ENCODE measurements around the gene IQCF6. TPM values are rescaled to one million over a fixed set of nuclear protein-coding genes. Genes with fewer than 3 reads are reported as not detected.
"Not testable (repeated sequence)": the region's sequence is repeated elsewhere in the genome, so short reads cannot be mapped to it uniquely, and the experiment has no call there.

Gene IQCF6
- total RNA-seq, 1 donor from 2014 or later: not detected

DNA sequence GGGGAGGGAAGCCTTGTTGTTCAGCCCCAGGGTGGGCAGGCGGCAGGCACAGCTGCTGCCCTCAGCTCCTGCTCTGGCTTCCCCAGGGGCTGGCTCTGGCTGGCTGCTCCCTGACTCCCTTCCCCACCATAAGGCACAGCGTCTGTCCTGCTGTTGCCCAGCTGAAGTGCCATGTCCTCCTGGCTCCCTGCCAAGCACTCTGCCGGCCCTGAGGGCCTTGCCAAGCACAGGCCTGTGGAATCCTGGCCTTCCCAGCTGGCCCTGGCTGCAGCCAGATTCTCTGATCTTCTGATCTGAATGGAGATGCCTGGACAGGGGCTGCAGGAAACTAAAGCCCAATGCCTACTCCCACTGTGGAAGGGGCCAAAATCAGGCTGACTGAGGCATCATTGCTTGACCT lies 1.1 kb downstream of the IQCF6 start:
- no peaks in the 10 kb centered on the region for H3K36me3 Mint-ChIP-seq (ENCODE audit: low read depth)
- H3K27me3 Mint-ChIP-seq: peaks cover 19% of the 10 kb centered on the region
- intact Hi-C loops (cut with micrococcal nuclease): no loop called here
- ChIA-PET CTCF (no interaction called here), POLR2A (no interaction called here)
- no peaks in the 10 kb centered on the region for H3K9me3 Mint-ChIP-seq
- ATAC-seq (ENCODE audit: low read depth) (no peak), DNase-seq (no peak)
- H3K4me1 Mint-ChIP-seq: no peaks in the 10 kb centered on the region
- TF ChIP-seq, protein P1, sequence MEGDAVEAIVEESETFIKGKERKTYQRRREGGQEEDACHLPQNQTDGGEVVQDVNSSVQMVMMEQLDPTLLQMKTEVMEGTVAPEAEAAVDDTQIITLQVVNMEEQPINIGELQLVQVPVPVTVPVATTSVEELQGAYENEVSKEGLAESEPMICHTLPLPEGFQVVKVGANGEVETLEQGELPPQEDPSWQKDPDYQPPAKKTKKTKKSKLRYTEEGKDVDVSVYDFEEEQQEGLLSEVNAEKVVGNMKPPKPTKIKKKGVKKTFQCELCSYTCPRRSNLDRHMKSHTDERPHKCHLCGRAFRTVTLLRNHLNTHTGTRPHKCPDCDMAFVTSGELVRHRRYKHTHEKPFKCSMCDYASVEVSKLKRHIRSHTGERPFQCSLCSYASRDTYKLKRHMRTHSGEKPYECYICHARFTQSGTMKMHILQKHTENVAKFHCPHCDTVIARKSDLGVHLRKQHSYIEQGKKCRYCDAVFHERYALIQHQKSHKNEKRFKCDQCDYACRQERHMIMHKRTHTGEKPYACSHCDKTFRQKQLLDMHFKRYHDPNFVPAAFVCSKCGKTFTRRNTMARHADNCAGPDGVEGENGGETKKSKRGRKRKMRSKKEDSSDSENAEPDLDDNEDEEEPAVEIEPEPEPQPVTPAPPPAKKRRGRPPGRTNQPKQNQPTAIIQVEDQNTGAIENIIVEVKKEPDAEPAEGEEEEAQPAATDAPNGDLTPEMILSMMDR (IDR thresholded peaks at IDR 0.05): no peak
- no peak overlapping the region for H3K4me3 Mint-ChIP-seq
- H3K27ac Mint-ChIP-seq: no peak overlapping the region

DNA sequence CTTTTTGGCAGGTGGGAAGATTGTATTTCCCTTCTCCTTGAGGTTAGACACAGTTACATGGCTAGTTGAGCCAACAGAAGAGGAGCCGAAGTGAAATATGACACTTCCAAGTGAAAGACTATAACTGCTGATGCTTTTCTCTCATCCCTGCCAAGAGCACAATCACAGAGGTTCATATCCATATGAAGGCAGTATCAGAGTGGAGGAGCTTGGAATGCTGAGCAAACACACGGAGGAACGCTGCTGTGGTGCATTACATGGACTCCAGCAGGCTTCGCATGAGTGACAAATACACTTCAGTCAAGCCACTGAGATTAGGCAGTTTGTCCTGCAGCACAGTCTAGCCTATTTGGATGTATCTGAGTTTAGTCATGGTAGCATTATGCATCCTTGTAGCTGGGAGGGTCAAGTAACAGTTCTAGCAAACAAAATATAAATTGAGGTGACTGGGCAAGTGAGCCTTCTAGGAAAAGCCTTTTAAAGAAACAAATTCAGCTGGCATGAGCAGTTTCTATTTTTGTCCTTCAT lies 5.4 kb downstream of the IQCF6 start:
- no peak overlapping the region for H3K27ac Mint-ChIP-seq
- ChIA-PET POLR2A (no interaction called here), CTCF (no interaction called here)
- intact Hi-C loops (cut with micrococcal nuclease): no loop called here
- H3K9me3 Mint-ChIP-seq: no peaks in the 10 kb centered on the region
- ATAC-seq (ENCODE audit: low read depth): no peak
- no peak overlapping the region for H3K4me3 Mint-ChIP-seq
- TF ChIP-seq, protein P1 (IDR thresholded peaks at IDR 0.05): no peak
- H3K27me3 Mint-ChIP-seq: peaks cover 31% of the 10 kb centered on the region
- no peaks in the 10 kb centered on the region for H3K36me3 Mint-ChIP-seq (ENCODE audit: low read depth)
- H3K4me1 Mint-ChIP-seq: no peaks in the 10 kb centered on the region
- DNase-seq: no peak

DNA sequence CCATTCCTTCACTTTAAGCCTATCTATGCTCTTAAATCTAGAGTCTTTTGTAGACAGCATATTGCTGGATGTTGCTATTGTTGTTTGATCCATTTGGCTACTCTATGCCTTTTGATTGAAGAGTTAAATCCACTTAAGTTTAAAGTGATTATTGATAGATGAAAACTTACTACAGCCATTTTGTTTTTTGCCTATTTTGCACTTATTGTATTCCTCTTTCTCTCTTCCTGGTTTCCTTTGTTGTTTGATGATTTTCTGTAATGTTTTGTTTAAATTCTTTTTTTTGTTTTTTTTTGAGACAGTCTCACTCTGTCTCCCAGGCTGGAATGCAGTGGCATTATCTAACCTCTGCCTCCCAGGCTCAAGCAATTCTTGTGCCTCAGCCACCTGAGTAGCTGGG lies 19.8 kb downstream of the IQCF6 start:
- intact Hi-C loops (cut with micrococcal nuclease): no loop called here
- Mint-ChIP-seq H3K27me3 (peaks cover 21% of the 10 kb centered on the region), H3K4me1 (no peaks in the 10 kb centered on the region), H3K4me3 (no peak overlapping the region), H3K9me3 (peaks cover 27% of the 10 kb centered on the region), H3K36me3 (ENCODE audit: low read depth) (peaks cover 5% of the 10 kb centered on the region), H3K27ac (no peak overlapping the region)
- TF ChIP-seq, protein P1 (IDR thresholded peaks at IDR 0.05): no peak
- no peak for ATAC-seq (ENCODE audit: low read depth)
- DNase-seq: no peak
- POLR2A ChIA-PET: no interaction called here
- CTCF ChIA-PET: interaction anchor here (0.6 kb wide), 1 partner anchor 342 kb away, joined by 3 read pairs; no protein-coding TSS in a partner anchor

DNA sequence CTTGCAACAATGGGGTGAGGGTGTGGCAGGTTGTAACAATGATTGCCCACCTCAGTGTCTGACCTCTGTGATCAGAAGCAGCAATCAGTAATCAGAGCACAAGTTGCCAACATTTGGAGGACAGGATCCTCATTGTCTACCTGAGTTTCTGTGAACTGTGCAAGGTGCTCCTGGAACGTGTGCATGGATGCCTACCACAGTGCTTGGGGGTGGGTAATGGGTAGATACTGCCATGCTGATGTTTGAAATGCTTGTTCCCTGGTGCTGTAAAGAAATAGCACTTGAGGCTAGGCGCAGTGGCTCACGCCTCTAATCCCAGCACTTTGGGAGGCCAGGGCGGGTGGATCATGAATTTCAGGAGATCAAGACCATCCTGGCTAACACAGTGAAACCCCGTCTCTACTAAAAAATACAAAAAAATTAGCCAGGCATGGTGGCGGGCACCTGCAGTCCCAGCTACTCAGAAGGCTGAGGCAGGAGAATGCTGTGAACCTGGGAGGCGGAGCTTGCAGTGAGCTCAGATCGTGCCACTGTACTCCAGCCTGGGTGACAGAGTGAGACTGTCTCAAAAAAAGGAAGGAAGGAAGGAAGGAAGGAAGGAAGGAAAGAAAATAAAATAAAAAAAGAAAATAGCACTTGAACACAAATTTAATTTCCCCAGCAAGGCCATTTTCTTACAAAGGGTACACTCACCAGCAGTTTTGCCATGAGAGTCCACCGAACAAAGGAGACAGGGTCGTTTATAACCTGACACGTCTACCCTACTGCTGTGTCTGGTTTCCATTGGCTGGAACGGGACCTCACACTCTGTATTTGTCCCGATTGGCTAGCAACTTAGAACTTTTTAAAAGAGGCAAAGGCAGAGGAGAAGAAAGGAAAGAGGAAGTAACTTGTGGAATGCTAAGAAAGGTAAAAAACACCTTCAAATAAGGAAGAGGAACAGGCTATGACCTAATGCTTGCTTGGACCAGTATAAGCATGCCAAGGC lies 25.0 kb downstream of the IQCF6 start:
- Mint-ChIP-seq H3K9me3 (peaks cover 17% of the 10 kb centered on the region), H3K27me3 (peaks cover 30% of the 10 kb centered on the region)
- POLR2A ChIA-PET; H3K4me1 Mint-ChIP-seq; DNase-seq; CTCF ChIA-PET; H3K36me3 Mint-ChIP-seq (ENCODE audit: low read depth); ATAC-seq (ENCODE audit: low read depth); H3K4me3 Mint-ChIP-seq; H3K27ac Mint-ChIP-seq; intact Hi-C loops (cut with micrococcal nuclease): not testable (repeated sequence)

DNA sequence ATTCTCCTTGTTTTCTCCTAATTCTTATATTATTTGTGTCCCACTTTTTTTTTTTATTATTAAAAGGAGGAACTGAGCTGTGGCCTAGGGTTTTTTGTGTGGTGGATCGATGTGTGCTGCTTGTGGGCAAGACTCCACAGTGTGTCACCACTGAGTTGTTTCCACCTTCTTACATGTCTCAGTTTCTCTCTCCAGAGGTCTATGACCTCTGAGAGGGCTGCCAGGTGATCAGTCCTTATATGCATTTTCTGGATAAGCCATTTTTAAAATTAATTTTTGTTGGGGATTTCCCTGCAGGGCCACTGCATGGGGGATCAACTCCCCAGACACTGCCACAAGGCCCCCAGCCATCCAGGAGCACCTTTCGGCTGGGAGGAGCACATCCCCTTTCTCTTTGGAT lies 27.8 kb downstream of the IQCF6 start:
- no peaks in the 10 kb centered on the region for H3K4me1 Mint-ChIP-seq
- peaks cover 17% of the 10 kb centered on the region for H3K27me3 Mint-ChIP-seq
- DNase-seq (no peak), ATAC-seq (ENCODE audit: low read depth) (no peak)
- H3K4me3 Mint-ChIP-seq: no peak overlapping the region
- H3K27ac Mint-ChIP-seq: no peak overlapping the region
- ChIA-PET CTCF (no interaction called here), POLR2A (no interaction called here)
- peaks cover 12% of the 10 kb centered on the region for H3K9me3 Mint-ChIP-seq
- intact Hi-C loops (cut with micrococcal nuclease): no loop called here
- no peaks in the 10 kb centered on the region for H3K36me3 Mint-ChIP-seq (ENCODE audit: low read depth)
- TF ChIP-seq, protein P1 (IDR thresholded peaks at IDR 0.05): no peak
